ENCODE results near the gene LBP.

- TF ChIP-seq EP300 (IDR thresholded peaks at IDR 0.05) = no peak
- TF ChIP-seq POLR2A (IDR thresholded peaks at IDR 0.05) = no peak
- no peak for TF ChIP-seq POLR2AphosphoS5 (IDR thresholded peaks at IDR 0.05)
- peak; percentile 12 to 52 (median 30) for TF ChIP-seq CTCF (IDR thresholded peaks at IDR 0.05)
Measured at GRCh38 chr20:38321959-38322598, 24.2 kb upstream of the LBP start.

All from sigmoid colon (tissue), 4 donors.